GM21737 (cell line): ENCODE results near the gene DENR.
"Not testable (repeated sequence)": the region's sequence is repeated elsewhere in the genome, so short reads cannot be mapped to it uniquely, and the experiment has no call there.

Experiments used
- ATAC-seq: cut with Tn5 transposase; IDR thresholded peaks from one replicate; pipeline ENCODE4 v1.9.1; 2021; ENCODE audit warnings: mild to moderate bottlenecking, moderate library complexity; ENCODE audit not compliant: unreplicated experiment

Gene DENR

GRCh38 chr12:122752464-122753318, at the start of gene DENR:
DENR (plus strand) TSS chr12:122752824; CDS start chr12:122753702, 878 bp downstream.
- ATAC-seq = peak; percentile 84

GRCh38 chr12:122702890-122703611, 49.6 kb upstream of the DENR start, which contains the start of gene HCAR2:
HCAR2 (minus strand) TSS chr12:122703357; CDS start chr12:122703283, 74 bp downstream.
- ATAC-seq = not testable (repeated sequence)

- ATAC-seq = not testable (repeated sequence)
These were observed 48.8 kb upstream of the DENR start for GRCh38 chr12:122703841-122704240.

- not testable (repeated sequence) for ATAC-seq
These were observed 43.3 kb upstream of the DENR start for GRCh38 chr12:122709287-122709686.

- ATAC-seq = not testable (repeated sequence)
These were observed 42.3 kb upstream of the DENR start for GRCh38 chr12:122710341-122710740.

GRCh38 chr12:122711266-122711665, 41.4 kb upstream of the DENR start:
- ATAC-seq = not testable (repeated sequence)

GRCh38 chr12:122713491-122714188, 39.0 kb upstream of the DENR start:
- ATAC-seq = not testable (repeated sequence)

GRCh38 chr12:122715211-122715610, 37.4 kb upstream of the DENR start:
- ATAC-seq = not testable (repeated sequence)

- not testable (repeated sequence) for ATAC-seq
These were observed 36.0 kb upstream of the DENR start, which contains the start of gene HCAR3 for GRCh38 chr12:122716658-122717057. HCAR3 (minus strand) TSS chr12:122716811; CDS start chr12:122716737, 74 bp downstream.

GRCh38 chr12:122721057-122721545, 31.5 kb upstream of the DENR start:
- ATAC-seq = no peak

GRCh38 chr12:122722387-122722786, 30.2 kb upstream of the DENR start:
- no peak for ATAC-seq

GRCh38 chr12:122724641-122725243, 27.9 kb upstream of the DENR start:
- ATAC-seq = no peak

GRCh38 chr12:122725452-122726079, 27.1 kb upstream of the DENR start:
- no peak for ATAC-seq

- peak; percentile 43 for ATAC-seq
These were observed 26.5 kb upstream of the DENR start for GRCh38 chr12:122726080-122726558.

GRCh38 chr12:122729583-122730214, 22.9 kb upstream of the DENR start:
- no peak for ATAC-seq

GRCh38 chr12:122730215-122731014, 22.2 kb upstream of the DENR start, which contains the start of gene HCAR1:
HCAR1 (minus strand) TSS chr12:122730844; CDS start chr12:122730339, 505 bp downstream.
- no peak for ATAC-seq

GRCh38 chr12:122732170-122732569, 20.5 kb upstream of the DENR start:
- ATAC-seq = no peak

GRCh38 chr12:122732611-122733010, 20.0 kb upstream of the DENR start:
- ATAC-seq = no peak
